Ishikawa (cell line): ENCODE measurements around the gene TTL.

Experiments
- CEBPB ChIP-seq: IDR thresholded peaks from 2 replicates; pipeline ENCODE4 v1.6.1; 2012
- CREB1 ChIP-seq: IDR thresholded peaks from 2 replicates; pipeline ENCODE4 v1.6.1; 2012; ENCODE audit warnings: low read depth
- EGR1 ChIP-seq: IDR thresholded peaks from 2 replicates; pipeline ENCODE4 v1.6.1; 2012
- EP300 ChIP-seq: IDR thresholded peaks from 2 replicates; pipeline ENCODE4 v1.6.1; 2012; ENCODE audit warnings: borderline replicate concordance
- FOXM1 ChIP-seq: IDR thresholded peaks from 2 replicates; pipeline ENCODE4 v1.6.1; 2012; ENCODE audit warnings: low read depth, borderline replicate concordance
- NFIC ChIP-seq: IDR thresholded peaks from 2 replicates; pipeline ENCODE4 v1.6.1; 2012
- RAD21 ChIP-seq: IDR thresholded peaks from 2 replicates; pipeline ENCODE4 v1.6.1; 2012; ENCODE audit warnings: low read depth
- TAF1 ChIP-seq: IDR thresholded peaks from 2 replicates; pipeline ENCODE4 v1.6.1; 2012; ENCODE audit warnings: low read depth, mild to moderate bottlenecking
- TCF12 ChIP-seq: IDR thresholded peaks from 2 replicates; pipeline ENCODE4 v1.6.1; 2012; ENCODE audit warnings: low read depth
- TEAD4 ChIP-seq: IDR thresholded peaks from 2 replicates; pipeline ENCODE4 v1.6.1; 2012
- YY1 ChIP-seq: IDR thresholded peaks from 2 replicates; pipeline ENCODE4 v1.6.1; 2012; ENCODE audit warnings: low read depth
- ZBTB7A ChIP-seq: IDR thresholded peaks from 2 replicates; pipeline ENCODE4 v1.6.1; 2012; ENCODE audit warnings: low read depth
- TF ChIP-seq, protein P1 (sequence below): IDR thresholded peaks from 2 replicates; pipeline ENCODE4 v1.6.1; 2012
- TF ChIP-seq, protein P2 (sequence below): IDR thresholded peaks from 2 replicates; pipeline ENCODE4 v1.6.1; 2012
- TF ChIP-seq, protein P3 (sequence below): IDR thresholded peaks from 2 replicates; pipeline ENCODE4 v1.6.1; 2012; ENCODE audit warnings: low read depth, mild to moderate bottlenecking

TTL gene

DNA sequence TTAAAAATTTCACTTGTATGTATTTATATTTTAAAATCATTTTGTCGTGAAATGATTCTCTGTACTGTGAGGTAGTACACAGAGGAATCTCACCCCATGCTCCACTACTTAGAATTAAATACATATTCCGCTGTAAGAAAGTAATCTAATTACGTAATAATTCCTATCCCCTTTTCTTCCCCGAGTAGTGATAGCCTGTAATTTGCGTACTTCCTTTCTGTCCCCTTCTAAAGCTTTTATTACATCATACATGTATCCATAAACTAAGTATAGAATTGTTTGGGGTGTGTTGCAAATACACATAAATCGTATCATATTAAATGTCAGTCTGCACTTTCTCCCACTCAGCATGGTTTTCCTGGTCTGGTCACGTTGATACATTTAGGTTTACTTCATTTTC, 90.0 kb downstream of the TTL start:
- no peak for TF ChIP-seq FOXM1
- TF ChIP-seq TEAD4: no peak
- TF ChIP-seq, protein P1, sequence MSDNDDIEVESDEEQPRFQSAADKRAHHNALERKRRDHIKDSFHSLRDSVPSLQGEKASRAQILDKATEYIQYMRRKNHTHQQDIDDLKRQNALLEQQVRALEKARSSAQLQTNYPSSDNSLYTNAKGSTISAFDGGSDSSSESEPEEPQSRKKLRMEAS: no peak
- TF ChIP-seq TAF1: no peak
- TF ChIP-seq RAD21: no peak
- TF ChIP-seq, protein P2, sequence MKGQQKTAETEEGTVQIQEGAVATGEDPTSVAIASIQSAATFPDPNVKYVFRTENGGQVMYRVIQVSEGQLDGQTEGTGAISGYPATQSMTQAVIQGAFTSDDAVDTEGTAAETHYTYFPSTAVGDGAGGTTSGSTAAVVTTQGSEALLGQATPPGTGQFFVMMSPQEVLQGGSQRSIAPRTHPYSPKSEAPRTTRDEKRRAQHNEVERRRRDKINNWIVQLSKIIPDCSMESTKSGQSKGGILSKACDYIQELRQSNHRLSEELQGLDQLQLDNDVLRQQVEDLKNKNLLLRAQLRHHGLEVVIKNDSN: no peak
- TF ChIP-seq, protein P3, sequence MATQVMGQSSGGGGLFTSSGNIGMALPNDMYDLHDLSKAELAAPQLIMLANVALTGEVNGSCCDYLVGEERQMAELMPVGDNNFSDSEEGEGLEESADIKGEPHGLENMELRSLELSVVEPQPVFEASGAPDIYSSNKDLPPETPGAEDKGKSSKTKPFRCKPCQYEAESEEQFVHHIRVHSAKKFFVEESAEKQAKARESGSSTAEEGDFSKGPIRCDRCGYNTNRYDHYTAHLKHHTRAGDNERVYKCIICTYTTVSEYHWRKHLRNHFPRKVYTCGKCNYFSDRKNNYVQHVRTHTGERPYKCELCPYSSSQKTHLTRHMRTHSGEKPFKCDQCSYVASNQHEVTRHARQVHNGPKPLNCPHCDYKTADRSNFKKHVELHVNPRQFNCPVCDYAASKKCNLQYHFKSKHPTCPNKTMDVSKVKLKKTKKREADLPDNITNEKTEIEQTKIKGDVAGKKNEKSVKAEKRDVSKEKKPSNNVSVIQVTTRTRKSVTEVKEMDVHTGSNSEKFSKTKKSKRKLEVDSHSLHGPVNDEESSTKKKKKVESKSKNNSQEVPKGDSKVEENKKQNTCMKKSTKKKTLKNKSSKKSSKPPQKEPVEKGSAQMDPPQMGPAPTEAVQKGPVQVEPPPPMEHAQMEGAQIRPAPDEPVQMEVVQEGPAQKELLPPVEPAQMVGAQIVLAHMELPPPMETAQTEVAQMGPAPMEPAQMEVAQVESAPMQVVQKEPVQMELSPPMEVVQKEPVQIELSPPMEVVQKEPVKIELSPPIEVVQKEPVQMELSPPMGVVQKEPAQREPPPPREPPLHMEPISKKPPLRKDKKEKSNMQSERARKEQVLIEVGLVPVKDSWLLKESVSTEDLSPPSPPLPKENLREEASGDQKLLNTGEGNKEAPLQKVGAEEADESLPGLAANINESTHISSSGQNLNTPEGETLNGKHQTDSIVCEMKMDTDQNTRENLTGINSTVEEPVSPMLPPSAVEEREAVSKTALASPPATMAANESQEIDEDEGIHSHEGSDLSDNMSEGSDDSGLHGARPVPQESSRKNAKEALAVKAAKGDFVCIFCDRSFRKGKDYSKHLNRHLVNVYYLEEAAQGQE: no peak
- TF ChIP-seq ZBTB7A: no peak
- no peak for TF ChIP-seq TCF12
- TF ChIP-seq EP300: no peak
- TF ChIP-seq YY1: no peak
- TF ChIP-seq NFIC: no peak
- no peak for TF ChIP-seq EGR1
- no peak for TF ChIP-seq CEBPB
- TF ChIP-seq CREB1: no peak

DNA sequence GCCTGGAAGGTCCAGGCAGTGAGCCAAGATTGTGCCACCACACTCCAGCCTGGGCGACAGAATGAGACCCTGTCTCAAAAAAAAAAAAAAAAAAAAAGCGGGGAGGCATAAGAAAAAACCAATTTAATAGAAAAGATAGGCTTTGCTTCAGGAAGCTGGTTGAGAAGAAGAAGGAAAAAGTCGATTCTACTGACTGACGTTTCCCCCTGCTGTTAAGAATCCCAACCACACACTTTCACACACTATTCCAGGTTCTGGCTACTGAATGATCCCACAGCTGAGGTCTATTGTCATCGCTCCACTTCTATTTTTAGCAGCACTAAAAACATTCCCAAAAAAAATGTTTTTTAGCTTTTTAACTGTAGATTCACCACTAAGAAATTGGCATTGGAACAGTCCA, 95.8 kb downstream of the TTL start:
- no peak for TF ChIP-seq TCF12
- no peak for TF ChIP-seq RAD21
- no peak for TF ChIP-seq NFIC
- TF ChIP-seq, protein P1: no peak
- no peak for TF ChIP-seq TAF1
- no peak for TF ChIP-seq CEBPB
- TF ChIP-seq, protein P2: no peak
- no peak for TF ChIP-seq CREB1
- TF ChIP-seq EP300: no peak

DNA sequence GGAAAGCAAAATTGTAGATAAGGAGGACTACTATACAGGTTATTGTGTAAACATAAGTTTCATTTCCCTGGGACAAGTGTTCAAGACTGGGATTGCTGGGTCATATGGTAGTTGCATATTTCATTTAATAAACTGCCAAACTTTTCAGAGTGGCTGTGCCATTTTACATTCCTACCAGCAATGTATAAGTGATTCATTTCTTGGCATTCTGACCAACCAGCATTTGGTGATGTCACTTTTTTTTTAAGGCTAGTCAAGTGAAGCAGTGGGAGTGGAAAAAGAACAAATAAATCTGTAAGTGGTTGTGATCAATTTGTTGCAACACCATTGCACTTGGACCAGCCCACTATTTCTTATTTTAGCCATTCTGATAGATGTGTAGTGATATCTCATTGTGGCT, 97.3 kb downstream of the TTL start:
- no peak for TF ChIP-seq FOXM1
- no peak for TF ChIP-seq EP300
- TF ChIP-seq, protein P2: no peak
- TF ChIP-seq TCF12: no peak
- TF ChIP-seq, protein P3: no peak
- TF ChIP-seq NFIC: peak; percentile 53
- TF ChIP-seq ZBTB7A: no peak
- TF ChIP-seq TEAD4: peak; percentile 39; the same call in 1 of the 2 replicates

DNA sequence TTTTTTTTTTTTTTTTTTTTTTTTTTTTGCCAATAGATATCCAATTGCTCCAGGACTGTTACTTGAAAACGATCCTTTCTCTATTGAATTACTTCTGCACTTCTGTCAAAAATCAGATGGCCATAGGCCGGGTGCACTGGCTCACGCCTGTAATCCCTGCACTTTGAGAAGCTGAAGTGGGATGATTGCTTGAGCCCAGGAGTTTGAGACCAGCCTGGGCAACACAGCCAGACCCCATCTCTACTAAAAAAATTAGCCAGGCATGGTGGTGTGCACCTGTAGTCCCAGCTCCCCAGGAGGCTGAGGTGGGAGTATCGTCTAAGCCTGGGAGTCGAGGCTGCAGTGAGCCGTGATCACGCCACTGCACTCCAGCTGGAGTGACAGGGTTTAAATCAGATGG, 98.1 kb downstream of the TTL start:
- TF ChIP-seq TAF1 (no peak), EGR1 (no peak), CEBPB (no peak), YY1 (no peak)
- TF ChIP-seq, protein P1: no peak
- TF ChIP-seq, protein P2: no peak

DNA sequence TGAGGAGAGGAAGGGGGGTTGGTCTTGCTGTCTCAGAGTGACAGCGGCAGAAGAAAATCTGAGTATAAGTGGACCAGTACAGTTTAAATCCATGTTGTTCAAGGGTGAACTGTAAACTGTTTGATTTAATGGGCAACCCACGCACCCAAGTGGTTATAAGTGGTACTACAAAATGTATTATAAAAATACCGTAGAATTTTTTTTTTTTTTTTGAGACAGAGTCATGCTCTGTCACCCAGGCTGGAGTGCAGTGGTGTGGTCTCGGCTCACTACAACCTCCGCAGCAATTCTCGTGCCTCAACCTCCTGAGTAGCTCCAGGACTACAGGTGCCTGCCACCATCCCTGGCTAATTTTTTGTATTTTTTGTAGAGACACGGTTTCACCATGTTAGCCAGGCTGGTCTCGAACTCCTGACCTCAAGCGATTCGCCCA, 100.4 kb downstream of the TTL start:
- peak; percentile 56 for TF ChIP-seq RAD21
- TF ChIP-seq, protein P2: no peak
